Inflammatory macrophage (primary cell): ENCODE results near the gene ATAD1.
A peak's percentile ranks its signal among the peaks of the same experiment; 100 is the strongest.
"Not testable (repeated sequence)": the region's sequence is repeated elsewhere in the genome, so short reads cannot be mapped to it uniquely, and the experiment has no call there.

Experiments used
- DNase-seq, 2 donors: peaks; one replicate each; pipeline ENCODE4 v3.0.0-alpha.2; 2020 to 2022

ATAD1 gene

DNA sequence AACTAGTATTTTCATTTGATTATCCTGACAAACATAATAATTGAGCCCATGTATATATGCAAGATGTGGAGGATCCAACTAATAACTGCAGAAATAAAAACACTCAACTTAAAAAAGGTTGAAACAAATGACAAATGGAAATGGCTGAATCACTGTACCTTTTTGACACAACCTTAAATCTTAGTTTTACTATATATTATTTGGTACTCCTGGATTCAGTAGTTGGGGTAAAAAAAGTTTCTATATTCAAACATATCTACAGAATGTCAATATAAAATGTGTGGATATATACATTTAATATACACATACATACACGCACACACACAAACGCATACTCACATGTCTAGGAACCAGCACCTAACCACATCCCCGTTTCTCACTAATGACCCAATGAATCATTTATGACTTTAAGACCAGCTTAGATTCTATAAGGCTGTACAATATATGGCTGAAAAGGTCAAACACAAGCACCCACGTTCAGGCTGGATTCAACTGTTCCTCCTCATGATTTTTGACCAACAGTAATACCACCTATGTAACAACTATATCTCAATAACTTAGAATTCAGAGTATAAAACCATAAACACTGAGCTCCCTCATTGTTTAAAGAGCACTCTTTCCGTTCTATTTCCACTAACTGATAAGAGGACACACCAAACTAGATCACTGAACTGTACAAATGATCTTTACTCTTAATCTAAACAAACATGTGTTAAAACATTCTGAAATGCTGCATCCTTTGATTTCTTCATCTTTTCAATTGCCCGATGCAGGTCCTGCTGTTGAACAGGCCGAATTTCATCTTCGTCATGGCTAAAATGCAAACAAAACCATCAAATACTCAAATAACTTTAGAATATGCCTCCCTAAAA lies 63.8 kb downstream of the ATAD1 start:
- DNase-seq, result peak in 1 of 2 donors; percentile 36

- DNase-seq, result peak in 1 of 2 donors; percentile 38
Observed at GRCh38 chr10:87752566-87752965, 65.5 kb downstream of the ATAD1 start.

DNA sequence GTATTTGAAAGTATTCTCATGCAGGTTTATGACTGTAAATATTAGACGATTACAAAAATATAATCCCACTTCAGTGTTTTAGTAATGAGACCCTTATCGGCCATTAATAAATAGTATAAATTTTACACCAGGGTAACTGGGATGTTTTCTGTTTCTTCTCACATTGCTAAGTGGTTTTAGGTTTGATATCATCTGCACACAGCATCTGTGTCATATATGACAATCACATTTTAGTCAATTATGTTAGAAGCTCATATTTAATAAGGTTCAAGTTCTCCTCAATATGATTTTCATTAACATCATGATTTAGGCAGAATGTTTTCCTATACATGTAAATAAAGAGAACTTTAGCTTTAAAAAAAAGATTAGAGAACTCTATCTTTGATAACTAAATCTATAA lies 66.8 kb downstream of the ATAD1 start:
- DNase-seq, result no peak

GRCh38 chr10:87750817-87751216 lies 67.2 kb downstream of the ATAD1 start:
- no peak for DNase-seq

DNA sequence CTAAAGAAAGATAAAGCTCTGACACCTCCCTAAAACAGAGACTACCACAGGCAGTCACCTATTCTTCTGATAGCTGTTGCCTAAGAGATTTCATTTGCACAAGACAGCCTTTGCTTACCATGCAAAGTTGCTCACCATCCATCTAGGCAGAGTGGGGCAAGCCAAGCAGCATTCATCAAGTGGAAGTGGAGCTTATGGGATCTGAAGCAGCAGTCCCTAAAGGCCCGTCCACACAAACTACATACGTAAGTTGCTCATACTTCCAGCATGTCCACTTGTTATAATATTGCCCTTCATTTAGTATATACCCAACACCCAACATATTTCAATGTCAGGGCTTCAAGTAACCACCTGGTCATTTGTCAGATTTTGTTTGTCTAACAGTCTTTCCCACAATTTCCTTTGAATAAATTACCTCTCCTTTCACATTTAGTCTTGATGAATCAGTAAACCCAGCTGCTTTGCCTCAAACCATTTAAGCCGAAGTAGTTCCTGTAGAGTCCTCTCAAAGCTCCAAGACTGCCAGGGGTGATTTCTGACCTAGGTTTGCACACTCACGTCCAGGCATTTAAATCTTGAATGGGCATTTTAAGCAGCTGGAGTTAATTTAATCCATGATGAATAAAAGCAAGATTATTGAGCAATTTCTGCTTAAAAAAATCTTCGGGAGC lies 67.9 kb downstream of the ATAD1 start:
- DNase-seq, result no peak

DNA sequence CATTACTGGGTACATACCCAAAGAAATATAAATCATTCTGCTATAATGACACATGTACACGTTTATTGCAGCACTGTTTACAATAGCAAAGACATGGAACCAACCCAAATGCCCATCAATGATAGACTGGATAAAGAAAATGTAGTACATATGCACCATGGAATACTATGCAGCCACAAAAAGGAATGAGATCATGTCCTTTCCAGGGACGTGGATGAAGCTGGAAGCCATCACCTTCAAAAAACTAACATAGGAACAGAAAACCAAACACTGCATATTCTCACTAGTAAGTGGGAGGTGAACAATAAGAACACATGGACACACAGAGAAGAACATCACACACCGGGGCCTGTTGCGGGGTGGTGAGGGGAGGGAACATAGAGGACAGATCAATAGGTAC lies 69.8 kb downstream of the ATAD1 start:
- not testable (repeated sequence) for DNase-seq

DNA sequence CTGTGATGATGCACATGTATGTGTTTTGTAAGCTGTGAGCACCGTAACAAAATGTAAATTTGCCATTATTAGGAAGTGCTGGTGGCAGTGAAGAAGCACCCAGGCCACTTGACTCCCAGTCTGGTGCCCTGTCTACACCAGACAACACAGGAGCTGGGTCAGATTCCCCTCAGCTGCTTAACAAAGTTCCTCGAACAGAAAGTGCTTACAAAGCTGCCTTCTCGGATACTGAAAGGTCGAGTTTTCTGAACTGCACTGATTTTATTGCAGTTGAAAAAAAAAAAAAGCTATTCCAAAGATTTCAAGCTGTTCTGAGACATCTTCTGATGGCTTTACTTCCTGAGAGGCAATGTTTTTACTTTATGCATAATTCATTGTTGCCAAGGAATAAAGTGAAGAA lies 71.1 kb downstream of the ATAD1 start:
- DNase-seq, result no peak

- no peak for DNase-seq
Observed at GRCh38 chr10:87744606-87745005, 73.4 kb downstream of the ATAD1 start.

GRCh38 chr10:87742992-87743610 lies 74.9 kb downstream of the ATAD1 start:
- DNase-seq, result peak; percentile 67 to 76

DNA sequence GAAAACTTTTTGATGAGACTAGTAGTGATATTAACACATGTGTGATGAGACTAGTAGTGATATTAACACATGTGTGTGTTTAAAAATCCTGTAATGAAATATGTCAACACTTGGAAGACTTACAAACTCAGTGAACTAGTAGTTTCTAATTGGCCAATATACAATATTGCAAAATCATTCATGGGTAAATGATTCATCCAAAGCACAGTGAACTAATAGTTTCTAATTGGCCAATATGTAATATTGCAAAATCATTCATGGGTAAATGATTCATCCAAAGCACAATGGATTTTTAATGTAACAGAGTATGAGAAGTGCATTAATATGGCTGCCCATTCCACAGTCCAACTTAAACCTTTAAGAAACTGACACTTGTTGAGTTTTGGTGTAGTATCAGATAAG lies 77.8 kb downstream of the ATAD1 start:
- DNase-seq, result peak; percentile 44 to 96

GRCh38 chr10:87739703-87740102 lies 78.3 kb downstream of the ATAD1 start:
- DNase-seq, result peak; percentile 44 to 52

GRCh38 chr10:87738253-87738652 lies 79.8 kb downstream of the ATAD1 start:
- not testable (repeated sequence) for DNase-seq

- DNase-seq, result peak; percentile 29 to 31
Observed at GRCh38 chr10:87734987-87735827, 82.8 kb downstream of the ATAD1 start.

DNA sequence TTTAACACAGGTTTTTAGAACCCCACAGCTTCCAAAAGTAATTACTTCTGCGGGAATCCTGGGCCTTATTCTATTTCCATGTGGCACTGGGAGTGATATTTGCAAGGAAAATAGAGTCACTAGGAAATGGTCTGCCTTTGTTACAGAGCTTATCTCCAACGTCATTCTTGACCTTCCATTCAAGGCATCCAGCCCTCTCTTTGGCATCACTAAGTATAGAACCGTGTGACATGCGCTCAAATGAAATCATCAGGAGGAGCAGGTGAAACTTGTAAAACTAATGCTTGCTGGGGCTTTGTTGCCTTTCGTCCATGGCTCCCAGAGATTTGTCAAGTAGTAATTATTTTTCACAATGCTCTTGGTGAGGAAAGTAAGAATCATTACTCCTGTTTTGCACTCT lies 84.9 kb downstream of the ATAD1 start:
- no peak for DNase-seq

GRCh38 chr10:87729940-87730339 lies 88.1 kb downstream of the ATAD1 start:
- DNase-seq, result no peak

GRCh38 chr10:87724789-87725188 lies 93.2 kb downstream of the ATAD1 start:
- no peak for DNase-seq

- DNase-seq, result no peak
Observed at GRCh38 chr10:87723500-87723899, 94.5 kb downstream of the ATAD1 start.

- DNase-seq, result no peak
Observed at GRCh38 chr10:87722716-87723115, 95.3 kb downstream of the ATAD1 start.

GRCh38 chr10:87721781-87722180 lies 96.2 kb downstream of the ATAD1 start:
- no peak for DNase-seq

- DNase-seq, result no peak
Observed at GRCh38 chr10:87720665-87721064, 97.4 kb downstream of the ATAD1 start.

DNA sequence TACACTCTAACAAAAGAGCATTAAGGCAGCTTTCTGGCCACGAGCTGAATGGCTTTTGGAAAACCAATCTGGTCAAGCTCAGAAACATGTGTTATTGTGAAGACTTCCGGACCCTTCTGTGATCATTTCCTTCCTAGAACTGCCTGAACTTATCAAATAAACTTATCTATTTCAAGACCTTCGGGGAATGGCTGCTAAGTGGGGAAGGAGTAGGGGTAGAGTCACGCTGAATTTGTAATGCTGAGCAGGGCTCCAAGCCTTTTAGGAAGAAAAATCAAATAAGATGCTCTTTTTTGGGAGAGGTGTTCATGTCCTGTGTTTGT lies 101.7 kb downstream of the ATAD1 start:
- no peak for DNase-seq

- DNase-seq, result peak; percentile 3 to 47
Observed at GRCh38 chr10:87715552-87716347, 102.3 kb downstream of the ATAD1 start.
